Measurements from ENCODE around the gene ADGRL1. TPM values are rescaled to one million over a fixed set of nuclear protein-coding genes. Genes with fewer than 3 reads are reported as not detected.

The ADGRL1 gene
- total RNA-seq, 1 experiment from 2014 or later, result 88.6 TPM

GRCh38 chr19:14113762-14114414 lies 92.1 kb downstream of the ADGRL1 start:
- Histone ChIP-seq H4K20me1 (ENCODE audit: insufficient read depth) (no peaks in the 10 kb centered on the region), H3K36me3 (ENCODE audit: control insufficient read depth in 1 of 2, insufficient read depth in 2 of 2, low read length in 2 of 2) (no peaks in the 10 kb centered on the region; a peak in 1 of 4 replicates), H3K9me2 (ENCODE audit: insufficient read depth) (no peaks in the 10 kb centered on the region), H3K4me3 (replicated peaks in 1 of 2; ENCODE audit: low read depth in 1 of 2, low read length in 2 of 2) (peak overlapping the region; percentile 81 to 88), H2AFZ (ENCODE audit: low read depth, low read length, poor library complexity, severe bottlenecking) (no peak overlapping the region), H3K27ac (ENCODE audit: low read depth, low read length) (peak overlapping the region; percentile 68), H3K9me3 (ENCODE audit: control insufficient read depth in 1 of 2, insufficient read depth in 1 of 2, low read depth in 1 of 2, low read length in 2 of 2) (no peaks in the 10 kb centered on the region), H3K27me3 (ENCODE audit: insufficient read depth, low read length) (no peaks in the 10 kb centered on the region), H3K79me2 (ENCODE audit: insufficient read depth, low read length) (peaks cover 27% of the 10 kb centered on the region), H3K4me1 (ENCODE audit: control insufficient read depth in 1 of 2, insufficient read depth in 2 of 2, low read length in 2 of 2) (peaks cover 31 to 46% of the 10 kb centered on the region in 2 experiments), H3K9ac (ENCODE audit: low read length) (peak overlapping the region; percentile 82), H3K4me2 (ENCODE audit: low read length) (peak overlapping the region; percentile 89)
- ATAC-seq (peak; percentile 30), DNase-seq (ENCODE audit: low read depth, low spot score) (peak; percentile 87)
- ChIA-PET POLR2A (no interaction called here), CTCF (interaction anchor here (0.6 to 3.2 kb wide), 9 partner anchors 23 to 267 kb away, joined by 3 to 18 read pairs (median 3); partner anchors contain the start of genes ADGRE5, ASF1B, MISP3 and RFX1), RAD21 (ENCODE audit: low non-redundant PET in 1 of 2, low total read pairs in 2 of 2, uncharacterized antibody in 2 of 2, unreplicated experiment in 2 of 2) (no interaction called here)
- intact Hi-C loops (cut with micrococcal nuclease), result loop anchor here (1.0 to 5.0 kb wide), 2 partner anchors 42 to 234 kb away; partner anchors contain the start of gene MISP3
- BruUV-seq (replicated peaks), result no TSS peak
- TF ChIP-seq MAX (IDR thresholded peaks at IDR 0.05) (no peak; the same call in 1 of the 2 replicates), EZH2phosphoT487 (IDR thresholded peaks at IDR 0.05; ENCODE audit: borderline replicate concordance) (no peak), SRF (IDR thresholded peaks at IDR 0.05; ENCODE audit: low read depth) (no peak), JUND (IDR thresholded peaks at IDR 0.05) (no peak), SP1 (IDR thresholded peaks at IDR 0.05; ENCODE audit: low read depth) (peak; percentile 61), CTCF (IDR thresholded peaks at IDR 0.05 in 2 of 3, conservative IDR thresholded peaks at IDR 0.05 in 1 of 3; ENCODE audit: borderline replicate concordance in 1 of 3, insufficient read depth in 1 of 3, low read depth in 2 of 3, low read length in 2 of 3) (peak; percentile 81 to 96 (median 89); a peak in 5 of 6 replicates), YY1 (IDR thresholded peaks at IDR 0.05; ENCODE audit: extremely low read depth, insufficient replicate concordance, low read depth, low read length) (peak; percentile 91), CBX3 (IDR thresholded peaks at IDR 0.05; ENCODE audit: low read depth) (no peak; the same call in 1 of the 2 replicates), POLR2A (IDR thresholded peaks at IDR 0.05; ENCODE audit: borderline replicate concordance, extremely low read depth, insufficient read depth, insufficient read length) (no peak), ZBTB33 (IDR thresholded peaks at IDR 0.05; ENCODE audit: extremely low read depth, insufficient replicate concordance, low read length) (peak; percentile 83), ZNF274 (IDR thresholded peaks at IDR 0.05; ENCODE audit: low read depth, low read length) (no peak), EZH2 (IDR thresholded peaks at IDR 0.05) (no peak), ELF1 (IDR thresholded peaks at IDR 0.05; ENCODE audit: borderline replicate concordance, low read depth) (no peak), EGR1 (IDR thresholded peaks at IDR 0.05; ENCODE audit: low read depth) (no peak), REST (IDR thresholded peaks at IDR 0.05; ENCODE audit: low read depth) (no peak), CEBPB (IDR thresholded peaks at IDR 0.05; ENCODE audit: low read depth) (no peak), FOSL1 (IDR thresholded peaks at IDR 0.05; ENCODE audit: low read depth) (no peak), SIN3A (IDR thresholded peaks at IDR 0.05; ENCODE audit: low read depth) (no peak), POLR2AphosphoS5 (IDR thresholded peaks at IDR 0.05; ENCODE audit: low read depth, low read length) (peak; percentile 57; the same call in 1 of the 2 replicates), TCF7L2 (IDR thresholded peaks at IDR 0.05; ENCODE audit: borderline replicate concordance, extremely low read depth, insufficient read depth, insufficient read length) (no peak)
